Astrocyte (in vitro differentiated cells and primary cell): ENCODE data around the gene C10orf90. TPM values are rescaled to one million over a fixed set of nuclear protein-coding genes. Genes with fewer than 3 reads are reported as not detected.
A peak's percentile ranks its signal among the peaks of the same experiment; 100 is the strongest.

Experiments used
- DNase-seq: peaks from one replicate; pipeline ENCODE4 v3.0.0-alpha.2; 2010; ENCODE audit warnings: low read depth
- FAIRE-seq: peaks from 2 replicates; lab custom pipeline; 2011; peaks lifted over from hg19 to GRCh38; lab: Jason Lieb, UNC
- H2AFZ ChIP-seq: 2 replicates; pipeline ENCODE4 v1.6.0; 2012; ENCODE audit warnings: low read depth, low read length, inconsistent platforms
- H3K27ac ChIP-seq: 2 replicates; pipeline ENCODE4 v1.5.1; 2011; ENCODE audit warnings: low read depth, low read length, inconsistent platforms
- H3K27me3 ChIP-seq: 2 replicates; pipeline ENCODE4 v1.6.0; 2011; ENCODE audit warnings: low read length, inconsistent platforms; ENCODE audit not compliant: insufficient read depth
- H3K36me3 ChIP-seq: 2 replicates; pipeline ENCODE4 v1.5.1; 2011; ENCODE audit warnings: low read length, inconsistent platforms; ENCODE audit not compliant: insufficient read depth
- H3K4me1 ChIP-seq: 2 replicates; pipeline ENCODE4 v1.5.1; 2011; ENCODE audit warnings: low read length, inconsistent platforms; ENCODE audit not compliant: insufficient read depth
- H3K4me2 ChIP-seq: 2 replicates; pipeline ENCODE4 v1.6.0; 2012; ENCODE audit warnings: low read length, inconsistent platforms
- H3K4me3 ChIP-seq: 2 replicates; pipeline ENCODE4 v1.5.1; 2011; ENCODE audit warnings: low read depth, mild to moderate bottlenecking, low read length, inconsistent platforms; ENCODE audit not compliant: insufficient read depth
- H3K79me2 ChIP-seq: 2 replicates; pipeline ENCODE4 v1.6.0; 2012; ENCODE audit warnings: mild to moderate bottlenecking, low read length, inconsistent platforms; ENCODE audit not compliant: insufficient read depth
- H3K9ac ChIP-seq: 2 replicates; pipeline ENCODE4 v1.6.0; 2012; ENCODE audit warnings: mild to moderate bottlenecking, low read length, inconsistent platforms
- H3K9me3 ChIP-seq: 2 replicates; pipeline ENCODE4 v1.5.1; 2012; ENCODE audit warnings: low read depth, mild to moderate bottlenecking, low read length, inconsistent platforms; ENCODE audit not compliant: insufficient read depth
- H4K20me1 ChIP-seq: 2 replicates; pipeline ENCODE4 v1.6.0; 2012; ENCODE audit warnings: low read length, inconsistent platforms; ENCODE audit not compliant: insufficient read depth
- H3K27ac Mint-ChIP-seq: one replicate; pipeline ENCODE4 v1.8.0; 2021; ENCODE audit warnings: mild to moderate bottlenecking, mixed read lengths; ENCODE audit not compliant: unreplicated experiment
- H3K27me3 Mint-ChIP-seq: one replicate; pipeline ENCODE4 v1.8.0; 2021; ENCODE audit warnings: low read depth, mixed read lengths; ENCODE audit not compliant: unreplicated experiment
- H3K36me3 Mint-ChIP-seq: one replicate; pipeline ENCODE4 v1.8.0; 2021; ENCODE audit warnings: low read depth, mixed read lengths; ENCODE audit not compliant: unreplicated experiment
- H3K4me1 Mint-ChIP-seq: one replicate; pipeline ENCODE4 v1.8.0; 2021; ENCODE audit warnings: low read depth, mixed read lengths; ENCODE audit not compliant: unreplicated experiment
- H3K4me3 Mint-ChIP-seq: one replicate; pipeline ENCODE4 v1.8.0; 2021; ENCODE audit warnings: mild to moderate bottlenecking, moderate library complexity, mixed read lengths; ENCODE audit not compliant: unreplicated experiment
- H3K9me3 Mint-ChIP-seq: one replicate; pipeline ENCODE4 v1.8.0; 2021; ENCODE audit warnings: mild to moderate bottlenecking, mixed read lengths; ENCODE audit not compliant: unreplicated experiment
- EZH2 ChIP-seq: IDR thresholded peaks from 2 replicates; pipeline ENCODE4 v1.6.1; 2012; ENCODE audit warnings: mild to moderate bottlenecking, low read length, inconsistent platforms; ENCODE audit not compliant: insufficient read depth
- total RNA-seq: library from RNA; stranded (reverse); gene quantifications from 2 replicates; pipeline ENCODE4 v1.2.1, GENCODE V29; 2021
- TF ChIP-seq, protein P1 (sequence below): IDR thresholded peaks from 2 replicates; pipeline ENCODE4 v1.5.1; 2011; ENCODE audit warnings: low read depth, mild to moderate bottlenecking, inconsistent platforms, low read length, moderate library complexity; ENCODE audit not compliant: insufficient read depth

Gene C10orf90
- total RNA-seq, 1 donor from 2014 or later = not detected

GRCh38 chr10:126425489-126426065 is 244.9 kb downstream of the C10orf90 start:
- H3K9me3 Mint-ChIP-seq = peaks cover 7% of the 10 kb centered on the region
- Histone ChIP-seq H3K36me3 (no peaks in the 10 kb centered on the region), H2AFZ (no peak overlapping the region), H3K4me1 (peaks cover 18% of the 10 kb centered on the region), H3K9ac (no peak overlapping the region), H3K9me3 (peaks cover 17% of the 10 kb centered on the region), H3K27ac (no peak overlapping the region), H3K79me2 (no peaks in the 10 kb centered on the region), H3K4me3 (no peak overlapping the region), H3K4me2 (no peak overlapping the region), H4K20me1 (no peaks in the 10 kb centered on the region), H3K27me3 (no peaks in the 10 kb centered on the region)
- TF ChIP-seq EZH2 = no peak
- TF ChIP-seq, protein P1, sequence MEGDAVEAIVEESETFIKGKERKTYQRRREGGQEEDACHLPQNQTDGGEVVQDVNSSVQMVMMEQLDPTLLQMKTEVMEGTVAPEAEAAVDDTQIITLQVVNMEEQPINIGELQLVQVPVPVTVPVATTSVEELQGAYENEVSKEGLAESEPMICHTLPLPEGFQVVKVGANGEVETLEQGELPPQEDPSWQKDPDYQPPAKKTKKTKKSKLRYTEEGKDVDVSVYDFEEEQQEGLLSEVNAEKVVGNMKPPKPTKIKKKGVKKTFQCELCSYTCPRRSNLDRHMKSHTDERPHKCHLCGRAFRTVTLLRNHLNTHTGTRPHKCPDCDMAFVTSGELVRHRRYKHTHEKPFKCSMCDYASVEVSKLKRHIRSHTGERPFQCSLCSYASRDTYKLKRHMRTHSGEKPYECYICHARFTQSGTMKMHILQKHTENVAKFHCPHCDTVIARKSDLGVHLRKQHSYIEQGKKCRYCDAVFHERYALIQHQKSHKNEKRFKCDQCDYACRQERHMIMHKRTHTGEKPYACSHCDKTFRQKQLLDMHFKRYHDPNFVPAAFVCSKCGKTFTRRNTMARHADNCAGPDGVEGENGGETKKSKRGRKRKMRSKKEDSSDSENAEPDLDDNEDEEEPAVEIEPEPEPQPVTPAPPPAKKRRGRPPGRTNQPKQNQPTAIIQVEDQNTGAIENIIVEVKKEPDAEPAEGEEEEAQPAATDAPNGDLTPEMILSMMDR = no peak
- no peak overlapping the region for H3K4me3 Mint-ChIP-seq
- peaks cover 2% of the 10 kb centered on the region for H3K27me3 Mint-ChIP-seq
- H3K27ac Mint-ChIP-seq = no peak overlapping the region
- DNase-seq (no peak), FAIRE-seq (peak; percentile 13)
- peaks cover 4% of the 10 kb centered on the region for H3K36me3 Mint-ChIP-seq
- peaks cover 36% of the 10 kb centered on the region for H3K4me1 Mint-ChIP-seq

DNA sequence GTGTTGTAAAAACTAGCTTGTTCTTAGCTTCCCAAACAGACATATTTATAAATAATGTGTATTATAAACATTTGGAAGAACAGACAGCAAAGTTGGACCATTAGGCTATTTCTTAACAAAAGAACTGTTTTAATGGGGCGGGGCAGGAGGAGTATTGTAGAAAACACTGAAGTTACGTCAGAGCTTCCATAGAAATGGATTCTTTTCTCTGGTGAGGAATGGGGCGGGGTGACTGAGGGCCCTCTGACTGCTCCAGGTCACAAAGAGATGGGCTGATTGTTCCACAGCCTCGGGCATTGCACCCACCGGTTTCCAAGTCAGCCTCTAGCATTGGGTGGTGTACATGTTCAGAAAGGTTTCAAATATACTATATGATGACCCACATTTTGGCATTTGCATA is 245.5 kb downstream of the C10orf90 start:
- no peak overlapping the region for H3K27ac ChIP-seq
- Mint-ChIP-seq H3K4me3 (no peak overlapping the region), H3K4me1 (peaks cover 38% of the 10 kb centered on the region), H3K36me3 (peaks cover 4% of the 10 kb centered on the region), H3K27me3 (peaks cover 2% of the 10 kb centered on the region), H3K27ac (no peak overlapping the region), H3K9me3 (peaks cover 7% of the 10 kb centered on the region)
- H3K4me1 ChIP-seq = peaks cover 18% of the 10 kb centered on the region
- FAIRE-seq (no peak), DNase-seq (no peak)
- no peak overlapping the region for H3K4me3 ChIP-seq
- H4K20me1 ChIP-seq = no peaks in the 10 kb centered on the region
- no peak for TF ChIP-seq EZH2
- TF ChIP-seq, protein P1 = no peak
- H2AFZ ChIP-seq = no peak overlapping the region
- H3K79me2 ChIP-seq = no peaks in the 10 kb centered on the region
- H3K9ac ChIP-seq = no peak overlapping the region
- no peak overlapping the region for H3K4me2 ChIP-seq
- H3K36me3 ChIP-seq = no peaks in the 10 kb centered on the region
- H3K9me3 ChIP-seq = peaks cover 17% of the 10 kb centered on the region
- no peaks in the 10 kb centered on the region for H3K27me3 ChIP-seq

GRCh38 chr10:126423732-126424491 is 246.6 kb downstream of the C10orf90 start:
- no peak overlapping the region for H2AFZ ChIP-seq
- no peak for FAIRE-seq
- peak overlapping the region; percentile 98 for H3K27ac Mint-ChIP-seq

More at GRCh38 chr10:126423732-126424491, 246.6 kb downstream of the C10orf90 start:
- peaks cover 8% of the 10 kb centered on the region for H3K9me3 Mint-ChIP-seq
- Histone ChIP-seq H3K4me1 (peaks cover 18% of the 10 kb centered on the region), H3K27ac (no peak overlapping the region), H3K4me2 (no peak overlapping the region), H3K79me2 (no peaks in the 10 kb centered on the region), H3K9ac (no peak overlapping the region), H3K36me3 (no peaks in the 10 kb centered on the region), H4K20me1 (no peaks in the 10 kb centered on the region), H3K27me3 (no peaks in the 10 kb centered on the region), H3K9me3 (peaks cover 20% of the 10 kb centered on the region), H3K4me3 (no peak overlapping the region)
- no peak for DNase-seq
- no peak overlapping the region for H3K4me3 Mint-ChIP-seq
- TF ChIP-seq, protein P1 = no peak
- TF ChIP-seq EZH2 = no peak
- H3K27me3 Mint-ChIP-seq = no peaks in the 10 kb centered on the region
- H3K36me3 Mint-ChIP-seq = peaks cover 4% of the 10 kb centered on the region
- H3K4me1 Mint-ChIP-seq = peaks cover 38% of the 10 kb centered on the region
